ENCODE results near the gene CRMP1. TPM values are rescaled to one million over a fixed set of nuclear protein-coding genes. Genes with fewer than 3 reads are reported as not detected.

Gene CRMP1
- total RNA-seq, 4 donors from 2014 or later: 0.64 to 0.76 TPM; not detected in 2

DNA sequence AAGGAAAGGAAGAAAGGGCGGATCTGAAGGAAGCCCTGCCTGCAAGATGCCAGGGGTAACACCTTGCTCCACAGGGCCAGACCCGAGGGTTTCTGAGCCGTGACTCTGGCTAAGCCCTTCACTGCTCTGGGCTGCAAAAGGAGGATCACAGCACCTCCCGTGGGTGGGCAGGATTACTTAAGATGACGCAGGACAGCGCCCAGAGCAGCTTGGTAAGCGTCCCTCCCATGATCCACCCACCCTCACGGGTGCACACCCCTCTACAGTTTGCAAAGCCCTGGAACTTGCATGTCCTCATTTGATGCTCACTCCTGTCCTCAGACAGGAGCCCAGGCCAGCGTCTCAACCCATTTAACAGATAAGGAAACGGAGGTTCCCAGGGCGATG is 64.9 kb downstream of the CRMP1 start:
- H3K4me1 ChIP-seq: peaks cover 7% of the 10 kb centered on the region
- no peaks in the 10 kb centered on the region for H3K9me3 ChIP-seq
- no peak overlapping the region for H3K4me3 ChIP-seq
- H3K27me3 ChIP-seq: no peaks in the 10 kb centered on the region
- no peaks in the 10 kb centered on the region for H3K36me3 ChIP-seq
- 87% methylated on average over 8 of the region's 11 CpGs for WGBS
- DNase-seq (ENCODE audit: low spot score in 2 of 2): no peak
- TF ChIP-seq POLR2A (IDR thresholded peaks at IDR 0.05) (no peak), EP300 (IDR thresholded peaks at IDR 0.05) (no peak), POLR2AphosphoS5 (IDR thresholded peaks at IDR 0.05) (no peak)
- TF ChIP-seq, protein P1, sequence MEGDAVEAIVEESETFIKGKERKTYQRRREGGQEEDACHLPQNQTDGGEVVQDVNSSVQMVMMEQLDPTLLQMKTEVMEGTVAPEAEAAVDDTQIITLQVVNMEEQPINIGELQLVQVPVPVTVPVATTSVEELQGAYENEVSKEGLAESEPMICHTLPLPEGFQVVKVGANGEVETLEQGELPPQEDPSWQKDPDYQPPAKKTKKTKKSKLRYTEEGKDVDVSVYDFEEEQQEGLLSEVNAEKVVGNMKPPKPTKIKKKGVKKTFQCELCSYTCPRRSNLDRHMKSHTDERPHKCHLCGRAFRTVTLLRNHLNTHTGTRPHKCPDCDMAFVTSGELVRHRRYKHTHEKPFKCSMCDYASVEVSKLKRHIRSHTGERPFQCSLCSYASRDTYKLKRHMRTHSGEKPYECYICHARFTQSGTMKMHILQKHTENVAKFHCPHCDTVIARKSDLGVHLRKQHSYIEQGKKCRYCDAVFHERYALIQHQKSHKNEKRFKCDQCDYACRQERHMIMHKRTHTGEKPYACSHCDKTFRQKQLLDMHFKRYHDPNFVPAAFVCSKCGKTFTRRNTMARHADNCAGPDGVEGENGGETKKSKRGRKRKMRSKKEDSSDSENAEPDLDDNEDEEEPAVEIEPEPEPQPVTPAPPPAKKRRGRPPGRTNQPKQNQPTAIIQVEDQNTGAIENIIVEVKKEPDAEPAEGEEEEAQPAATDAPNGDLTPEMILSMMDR (IDR thresholded peaks at IDR 0.05): no peak
- no peak overlapping the region for H3K27ac ChIP-seq

GRCh38 chr4:5827108-5828004 is 65.5 kb downstream of the CRMP1 start:
- DNase-seq (ENCODE audit: low spot score in 2 of 2): no peak
- no peaks in the 10 kb centered on the region for H3K9me3 ChIP-seq
- H3K27ac ChIP-seq: no peak overlapping the region
- no peak for TF ChIP-seq POLR2AphosphoS5 (IDR thresholded peaks at IDR 0.05)
- no peak for TF ChIP-seq POLR2A (IDR thresholded peaks at IDR 0.05)
- TF ChIP-seq, protein P1 (IDR thresholded peaks at IDR 0.05): no peak
- no peak for TF ChIP-seq EP300 (IDR thresholded peaks at IDR 0.05)
- H3K36me3 ChIP-seq: no peaks in the 10 kb centered on the region
- no peak overlapping the region for H3K4me3 ChIP-seq
- no peaks in the 10 kb centered on the region for H3K27me3 ChIP-seq
- WGBS: 71% methylated on average over 18 of the region's 19 CpGs
- H3K4me1 ChIP-seq: peaks cover 7% of the 10 kb centered on the region

- Histone ChIP-seq H3K36me3 (no peaks in the 10 kb centered on the region), H3K4me3 (no peak overlapping the region), H3K4me1 (peaks cover 7% of the 10 kb centered on the region), H3K9me3 (no peaks in the 10 kb centered on the region), H3K27me3 (no peaks in the 10 kb centered on the region), H3K27ac (no peak overlapping the region)
- TF ChIP-seq POLR2A (IDR thresholded peaks at IDR 0.05) (no peak), EP300 (IDR thresholded peaks at IDR 0.05) (no peak), POLR2AphosphoS5 (IDR thresholded peaks at IDR 0.05) (no peak)
- TF ChIP-seq, protein P1 (IDR thresholded peaks at IDR 0.05): no peak
- DNase-seq (ENCODE audit: low spot score in 2 of 2): no peak
- 66% methylated on average over 5 of the region's 5 CpGs for WGBS
Measured at GRCh38 chr4:5826437-5827107, 66.3 kb downstream of the CRMP1 start.

- Histone ChIP-seq H3K4me3 (no peak overlapping the region), H3K4me1 (peaks cover 7% of the 10 kb centered on the region), H3K27ac (no peak overlapping the region), H3K9me3 (no peaks in the 10 kb centered on the region), H3K36me3 (no peaks in the 10 kb centered on the region), H3K27me3 (no peaks in the 10 kb centered on the region)
- no peak for TF ChIP-seq POLR2A (IDR thresholded peaks at IDR 0.05)
- TF ChIP-seq, protein P1 (IDR thresholded peaks at IDR 0.05): no peak
- TF ChIP-seq POLR2AphosphoS5 (IDR thresholded peaks at IDR 0.05): no peak
- no peak for TF ChIP-seq EP300 (IDR thresholded peaks at IDR 0.05)
- WGBS: 93% methylated on average over 19 of the region's 19 CpGs
- DNase-seq (ENCODE audit: low spot score in 2 of 2): no peak
Measured at GRCh38 chr4:5825321-5826041, 67.4 kb downstream of the CRMP1 start.
